ENCODE measurements around the gene ERMP1. TPM values are rescaled to one million over a fixed set of nuclear protein-coding genes. Genes with fewer than 3 reads are reported as not detected.

Gene ERMP1
- total RNA-seq, 1 experiment from 2014 or later, result 34.7 TPM

DNA sequence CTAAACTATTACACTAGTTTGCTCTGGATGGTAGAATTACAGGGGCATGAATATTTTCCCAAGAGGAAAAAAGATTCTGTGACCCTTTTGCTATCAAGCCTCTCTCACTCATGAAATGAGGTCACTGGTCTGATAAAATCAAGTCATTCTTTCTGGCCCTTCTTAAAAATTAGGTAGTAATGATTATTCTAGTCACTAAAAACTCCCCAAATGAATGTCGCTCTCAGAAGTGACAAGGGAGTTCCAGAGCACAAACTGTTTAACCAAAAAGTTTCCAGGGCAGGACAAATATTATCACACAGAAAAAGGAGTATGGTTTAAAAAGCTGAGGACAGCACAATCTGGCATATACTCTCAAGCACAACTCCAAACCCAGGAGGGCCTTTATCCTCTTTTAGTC is 12.5 kb downstream of the ERMP1 start:
- no peaks in the 10 kb centered on the region for H3K9me3 ChIP-seq
- DNase-seq, result no peak
- no peaks in the 10 kb centered on the region for H3K27me3 Mint-ChIP-seq (ENCODE audit: insufficient read depth, unreplicated experiment)
- H3K4me3 ChIP-seq (ENCODE audit: low read depth, low read length), result no peak overlapping the region
- H3K36me3 Mint-ChIP-seq (ENCODE audit: insufficient read depth, unreplicated experiment), result peaks cover 13% of the 10 kb centered on the region
- POLR2A ChIA-PET, result no interaction called here
- TF ChIP-seq, protein P1, sequence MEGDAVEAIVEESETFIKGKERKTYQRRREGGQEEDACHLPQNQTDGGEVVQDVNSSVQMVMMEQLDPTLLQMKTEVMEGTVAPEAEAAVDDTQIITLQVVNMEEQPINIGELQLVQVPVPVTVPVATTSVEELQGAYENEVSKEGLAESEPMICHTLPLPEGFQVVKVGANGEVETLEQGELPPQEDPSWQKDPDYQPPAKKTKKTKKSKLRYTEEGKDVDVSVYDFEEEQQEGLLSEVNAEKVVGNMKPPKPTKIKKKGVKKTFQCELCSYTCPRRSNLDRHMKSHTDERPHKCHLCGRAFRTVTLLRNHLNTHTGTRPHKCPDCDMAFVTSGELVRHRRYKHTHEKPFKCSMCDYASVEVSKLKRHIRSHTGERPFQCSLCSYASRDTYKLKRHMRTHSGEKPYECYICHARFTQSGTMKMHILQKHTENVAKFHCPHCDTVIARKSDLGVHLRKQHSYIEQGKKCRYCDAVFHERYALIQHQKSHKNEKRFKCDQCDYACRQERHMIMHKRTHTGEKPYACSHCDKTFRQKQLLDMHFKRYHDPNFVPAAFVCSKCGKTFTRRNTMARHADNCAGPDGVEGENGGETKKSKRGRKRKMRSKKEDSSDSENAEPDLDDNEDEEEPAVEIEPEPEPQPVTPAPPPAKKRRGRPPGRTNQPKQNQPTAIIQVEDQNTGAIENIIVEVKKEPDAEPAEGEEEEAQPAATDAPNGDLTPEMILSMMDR (IDR thresholded peaks at IDR 0.05; ENCODE audit: insufficient read depth in 1 of 2, low read depth in 1 of 2, low read length in 1 of 2, severe bottlenecking in 1 of 2, unreplicated experiment in 1 of 2), result no peak
- no peak overlapping the region for H3K27ac Mint-ChIP-seq (ENCODE audit: unreplicated experiment)
- H3K4me1 ChIP-seq, result peaks cover 18% of the 10 kb centered on the region
- BruUV-seq (replicated peaks), result no TSS peak
- no peaks in the 10 kb centered on the region for H3K27me3 ChIP-seq (replicated peaks; ENCODE audit: control insufficient read depth, insufficient read depth, low read length)
- no peaks in the 10 kb centered on the region for H3K9me3 Mint-ChIP-seq (ENCODE audit: unreplicated experiment)
- no peaks in the 10 kb centered on the region; the same call in 1 of the 2 replicates for H3K36me3 ChIP-seq (ENCODE audit: control insufficient read depth, insufficient read depth, low read length)
- no peak overlapping the region for H3K4me3 Mint-ChIP-seq (ENCODE audit: unreplicated experiment)
- intact Hi-C loops (cut with micrococcal nuclease; ENCODE audit: unreplicated experiment), result no loop called here
- CTCF ChIA-PET, result no interaction called here
- H3K4me1 Mint-ChIP-seq (ENCODE audit: low read depth, unreplicated experiment), result peaks cover 11% of the 10 kb centered on the region

DNA sequence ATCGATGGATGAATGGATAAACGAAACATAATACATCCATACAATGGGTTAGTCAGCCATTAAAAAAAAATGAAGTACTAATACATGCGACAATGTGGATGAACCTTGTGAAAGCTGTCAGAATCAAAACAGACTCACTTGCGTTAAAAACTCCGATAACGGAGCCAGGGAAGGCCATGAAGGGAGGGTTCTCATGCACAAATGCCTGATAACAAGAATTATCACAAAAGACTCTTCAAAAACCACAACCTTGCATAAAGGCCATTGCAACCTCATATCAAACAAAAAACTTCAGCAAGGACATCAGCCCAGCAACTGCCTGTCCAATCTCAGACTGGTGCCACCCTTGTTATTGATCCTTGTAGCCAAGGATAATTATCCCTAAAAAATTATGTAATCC is 13.7 kb downstream of the ERMP1 start:
- ChIA-PET CTCF (no interaction called here), POLR2A (no interaction called here)
- Mint-ChIP-seq H3K36me3 (ENCODE audit: insufficient read depth, unreplicated experiment) (peaks cover 13% of the 10 kb centered on the region), H3K4me3 (ENCODE audit: unreplicated experiment) (no peak overlapping the region), H3K27me3 (ENCODE audit: insufficient read depth, unreplicated experiment) (no peaks in the 10 kb centered on the region), H3K9me3 (ENCODE audit: unreplicated experiment) (no peaks in the 10 kb centered on the region), H3K4me1 (ENCODE audit: low read depth, unreplicated experiment) (peaks cover 11% of the 10 kb centered on the region), H3K27ac (ENCODE audit: unreplicated experiment) (peak overlapping the region; percentile 15)
- DNase-seq, result no peak
- TF ChIP-seq, protein P1 (IDR thresholded peaks at IDR 0.05; ENCODE audit: insufficient read depth in 1 of 2, low read depth in 1 of 2, low read length in 1 of 2, severe bottlenecking in 1 of 2, unreplicated experiment in 1 of 2), result no peak
- H3K4me3 ChIP-seq (ENCODE audit: low read depth, low read length), result no peak overlapping the region
- no peaks in the 10 kb centered on the region; the same call in 1 of the 2 replicates for H3K36me3 ChIP-seq (ENCODE audit: control insufficient read depth, insufficient read depth, low read length)
- peaks cover 18% of the 10 kb centered on the region for H3K4me1 ChIP-seq
- no peaks in the 10 kb centered on the region for H3K27me3 ChIP-seq (replicated peaks; ENCODE audit: control insufficient read depth, insufficient read depth, low read length)
- H3K9me3 ChIP-seq, result no peaks in the 10 kb centered on the region
- intact Hi-C loops (cut with micrococcal nuclease; ENCODE audit: unreplicated experiment), result loop anchor here (2.0 kb wide), 1 partner anchor 14 kb away; the partner anchor contains the start of gene ERMP1
- no TSS peak for BruUV-seq (replicated peaks)

DNA sequence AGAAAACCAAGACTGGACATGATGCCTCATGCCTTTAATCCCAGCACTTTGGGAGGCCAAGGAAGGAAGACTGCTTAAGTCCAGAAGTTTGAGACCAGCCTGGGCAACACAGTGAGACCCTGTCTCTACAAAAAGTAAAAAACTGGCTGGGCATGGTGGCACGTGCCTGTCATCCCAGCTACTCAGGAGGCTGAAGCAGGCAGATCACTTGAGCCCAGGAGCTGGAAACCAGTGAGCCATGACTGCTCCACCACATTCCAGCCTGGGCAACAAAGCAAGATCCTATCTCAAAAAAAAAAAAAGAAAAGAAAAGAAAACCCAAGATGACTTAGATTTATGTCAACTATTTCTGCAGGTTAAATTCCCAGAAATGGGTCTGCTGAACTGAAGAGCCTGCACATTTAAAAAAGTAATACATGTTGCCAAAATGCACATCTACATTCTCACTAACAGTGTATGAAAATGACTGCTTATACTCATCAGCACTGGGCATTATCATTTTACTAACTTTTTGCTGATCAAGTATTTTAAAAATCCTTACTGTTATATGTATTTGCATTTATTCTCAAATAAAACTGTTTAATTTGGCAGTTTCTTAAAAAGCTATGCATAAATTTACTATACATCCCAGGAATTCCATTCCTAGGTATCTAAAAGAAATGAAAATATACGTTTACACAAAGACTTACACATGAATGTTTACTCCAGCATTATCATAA is 14.3 kb downstream of the ERMP1 start:
- peaks cover 19% of the 10 kb centered on the region for H3K36me3 Mint-ChIP-seq (ENCODE audit: insufficient read depth, unreplicated experiment)
- H3K4me1 ChIP-seq, result peaks cover 18% of the 10 kb centered on the region
- ChIA-PET CTCF (no interaction called here), POLR2A (no interaction called here)
- intact Hi-C loops (cut with micrococcal nuclease; ENCODE audit: unreplicated experiment), result loop anchor here (2.0 kb wide), 1 partner anchor 14 kb away; the partner anchor contains the start of gene ERMP1
- no TSS peak for BruUV-seq (replicated peaks)
- H3K27me3 ChIP-seq (replicated peaks; ENCODE audit: control insufficient read depth, insufficient read depth, low read length), result no peaks in the 10 kb centered on the region
- no peaks in the 10 kb centered on the region for H3K9me3 Mint-ChIP-seq (ENCODE audit: unreplicated experiment)
- peak overlapping the region; percentile 12 for H3K4me3 Mint-ChIP-seq (ENCODE audit: unreplicated experiment)
- no peaks in the 10 kb centered on the region for H3K27me3 Mint-ChIP-seq (ENCODE audit: insufficient read depth, unreplicated experiment)
- peak overlapping the region; percentile 87 for H3K27ac Mint-ChIP-seq (ENCODE audit: unreplicated experiment)
- no peaks in the 10 kb centered on the region for H3K9me3 ChIP-seq
- TF ChIP-seq, protein P1 (IDR thresholded peaks at IDR 0.05; ENCODE audit: insufficient read depth in 1 of 2, low read depth in 1 of 2, low read length in 1 of 2, severe bottlenecking in 1 of 2, unreplicated experiment in 1 of 2), result no peak
- no peaks in the 10 kb centered on the region; the same call in 1 of the 2 replicates for H3K36me3 ChIP-seq (ENCODE audit: control insufficient read depth, insufficient read depth, low read length)
- H3K4me1 Mint-ChIP-seq (ENCODE audit: low read depth, unreplicated experiment), result peaks cover 11% of the 10 kb centered on the region
- H3K4me3 ChIP-seq (ENCODE audit: low read depth, low read length), result no peak overlapping the region
- DNase-seq, result no peak

All from Caco-2 (cell line).